ENCODE data around the gene TRANK1.
"Not testable (repeated sequence)": the region's sequence is repeated elsewhere in the genome, so short reads cannot be mapped to it uniquely, and the experiment has no call there.

The TRANK1 gene

DNA sequence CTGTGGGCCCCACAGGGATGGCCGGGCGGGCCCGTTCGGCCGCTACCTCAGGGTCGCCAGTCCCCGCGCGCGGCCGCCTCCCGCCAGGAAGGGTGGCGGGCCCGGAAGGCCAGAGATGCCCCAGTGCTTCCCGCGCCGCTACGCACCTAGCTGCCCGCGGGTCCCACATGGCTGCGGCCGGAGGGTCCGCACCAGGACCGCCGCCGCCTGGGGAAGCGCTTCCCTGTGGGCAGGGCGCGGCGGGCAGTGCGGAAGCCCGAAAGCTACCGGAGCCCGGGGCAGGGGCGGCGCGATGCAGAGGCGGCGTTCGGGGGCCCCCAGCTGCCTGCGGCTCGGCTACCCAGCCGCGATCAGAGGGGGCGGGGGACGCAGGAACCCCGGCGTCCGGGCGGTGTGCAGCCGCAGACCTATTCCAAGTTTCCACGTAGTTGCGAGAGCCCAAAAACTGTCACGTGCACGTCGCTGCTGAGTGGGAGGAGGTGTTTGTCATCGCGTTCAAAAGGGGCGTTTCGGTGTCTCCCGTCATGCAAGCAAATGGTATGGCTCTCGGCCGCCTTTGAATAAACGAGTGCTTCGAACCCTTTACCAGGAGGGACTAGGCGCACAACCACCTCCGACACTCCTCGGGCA, at the start of gene TRANK1:
TSS of gene TRANK1 (minus strand) at position 414 of the 630 bp plus-strand sequence. CDS start at position 169, 245 bp downstream.
- no peak for DNase-seq

DNA sequence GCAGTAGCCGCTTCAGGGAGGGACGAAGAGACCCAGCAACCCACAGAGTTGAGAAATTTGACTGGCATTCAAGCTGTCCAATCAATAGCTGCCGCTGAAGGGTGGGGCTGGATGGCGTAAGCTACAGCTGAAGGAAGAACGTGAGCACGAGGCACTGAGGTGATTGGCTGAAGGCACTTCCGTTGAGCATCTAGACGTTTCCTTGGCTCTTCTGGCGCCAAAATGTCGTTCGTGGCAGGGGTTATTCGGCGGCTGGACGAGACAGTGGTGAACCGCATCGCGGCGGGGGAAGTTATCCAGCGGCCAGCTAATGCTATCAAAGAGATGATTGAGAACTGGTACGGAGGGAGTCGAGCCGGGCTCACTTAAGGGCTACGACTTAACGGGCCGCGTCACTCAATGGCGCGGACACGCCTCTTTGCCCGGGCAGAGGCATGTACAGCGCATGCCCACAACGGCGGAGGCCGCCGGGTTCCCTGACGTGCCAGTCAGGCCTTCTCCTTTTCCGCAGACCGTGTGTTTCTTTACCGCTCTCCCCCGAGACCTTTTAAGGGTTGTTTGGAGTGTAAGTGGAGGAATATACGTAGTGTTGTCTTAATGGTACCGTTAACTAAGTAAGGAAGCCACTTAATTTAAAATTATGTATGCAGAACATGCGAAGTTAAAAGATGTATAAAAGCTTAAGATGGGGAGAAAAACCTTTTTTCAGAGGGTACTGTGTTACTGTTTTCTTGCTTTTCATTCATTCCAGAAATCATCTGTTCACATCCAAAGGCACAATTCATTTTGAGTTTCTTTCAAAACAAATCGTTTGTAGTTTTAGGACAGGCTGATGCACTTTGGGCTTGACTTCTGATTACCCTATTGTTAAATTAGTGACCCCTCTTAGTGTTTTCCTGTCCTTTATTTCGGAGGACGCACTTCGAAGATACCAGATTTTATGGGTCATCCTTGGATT, 48.8 kb upstream of the TRANK1 start, which contains the start of gene MLH1:
TSS of gene MLH1 (plus strand) at position 193 of the 958 bp plus-strand sequence. CDS start at position 223, 30 bp downstream.
- DNase-seq = no peak

DNA sequence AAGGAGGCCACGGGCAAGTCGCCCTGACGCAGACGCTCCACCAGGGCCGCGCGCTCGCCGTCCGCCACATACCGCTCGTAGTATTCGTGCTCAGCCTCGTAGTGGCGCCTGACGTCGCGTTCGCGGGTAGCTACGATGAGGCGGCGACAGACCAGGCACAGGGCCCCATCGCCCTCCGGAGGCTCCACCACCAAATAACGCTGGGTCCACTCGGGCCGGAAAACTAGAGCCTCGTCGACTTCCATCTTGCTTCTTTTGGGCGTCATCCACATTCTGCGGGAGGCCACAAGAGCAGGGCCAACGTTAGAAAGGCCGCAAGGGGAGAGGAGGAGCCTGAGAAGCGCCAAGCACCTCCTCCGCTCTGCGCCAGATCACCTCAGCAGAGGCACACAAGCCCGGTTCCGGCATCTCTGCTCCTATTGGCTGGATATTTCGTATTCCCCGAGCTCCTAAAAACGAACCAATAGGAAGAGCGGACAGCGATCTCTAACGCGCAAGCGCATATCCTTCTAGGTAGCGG, 48.0 kb upstream of the TRANK1 start, which contains the start of gene EPM2AIP1:
TSS of gene EPM2AIP1 (minus strand) at position 326 of the 520 bp plus-strand sequence. CDS start at position 272, 54 bp downstream.
- no peak for DNase-seq

DNA sequence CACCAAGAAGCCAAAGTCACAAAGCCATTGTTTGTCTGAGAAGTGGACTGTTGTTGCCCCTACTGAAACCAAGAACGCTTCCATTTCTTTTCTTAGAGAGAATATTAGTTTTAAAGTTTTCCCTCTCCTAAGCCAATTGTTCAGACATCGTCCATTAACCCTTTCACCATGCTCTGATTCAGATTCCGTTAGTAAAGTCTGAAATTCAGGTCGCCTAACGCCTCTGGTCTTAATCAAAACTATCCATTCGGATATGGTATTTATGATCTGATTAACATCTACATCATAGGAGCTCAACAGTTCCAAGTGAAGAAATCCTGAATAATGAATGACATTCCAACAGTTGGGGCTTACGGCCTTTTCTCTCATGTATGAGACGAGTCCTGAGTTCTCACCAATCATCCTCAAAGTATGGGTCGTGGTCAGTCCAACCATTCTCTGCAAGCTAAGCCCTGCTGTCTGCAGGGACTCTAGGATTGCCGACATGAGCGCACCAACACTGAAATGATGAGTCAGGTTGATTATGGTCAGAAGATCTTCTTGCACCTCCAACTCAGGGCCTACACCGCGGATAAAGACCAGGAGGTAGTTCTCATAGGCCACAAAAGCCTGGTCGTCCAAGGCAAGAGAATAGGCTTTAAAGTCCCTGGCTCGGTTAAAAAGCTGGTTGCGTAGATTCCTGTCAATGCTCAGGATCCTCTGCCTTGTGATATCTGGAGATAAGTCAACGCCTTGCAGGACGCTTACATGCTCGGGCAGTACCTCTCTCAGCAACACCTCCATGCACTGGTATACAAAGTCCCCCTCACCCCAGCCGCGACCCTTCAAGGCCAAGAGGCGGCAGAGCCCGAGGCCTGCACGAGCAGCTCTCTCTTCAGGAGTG, 47.3 kb upstream of the TRANK1 start:
- DNase-seq = no peak

DNA sequence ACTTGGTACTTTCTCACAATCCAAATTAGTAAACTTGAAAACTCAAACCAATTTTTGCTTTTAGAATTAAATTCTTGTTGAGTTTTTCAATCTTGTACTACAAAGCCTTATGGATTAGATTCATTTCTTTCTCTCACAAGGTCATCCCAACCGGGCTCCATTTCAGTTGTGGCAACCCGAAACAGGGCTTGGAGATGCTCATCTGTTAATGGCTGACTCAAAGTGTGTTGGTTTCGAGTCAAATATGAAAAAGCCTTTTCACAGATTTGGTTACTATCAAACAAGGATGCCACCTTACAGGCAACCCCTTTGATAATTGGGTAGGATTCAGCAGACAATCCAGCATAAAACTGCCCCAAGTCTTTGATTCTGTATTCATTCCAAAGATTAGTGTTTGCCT, 46.3 kb upstream of the TRANK1 start:
- no peak for DNase-seq

DNA sequence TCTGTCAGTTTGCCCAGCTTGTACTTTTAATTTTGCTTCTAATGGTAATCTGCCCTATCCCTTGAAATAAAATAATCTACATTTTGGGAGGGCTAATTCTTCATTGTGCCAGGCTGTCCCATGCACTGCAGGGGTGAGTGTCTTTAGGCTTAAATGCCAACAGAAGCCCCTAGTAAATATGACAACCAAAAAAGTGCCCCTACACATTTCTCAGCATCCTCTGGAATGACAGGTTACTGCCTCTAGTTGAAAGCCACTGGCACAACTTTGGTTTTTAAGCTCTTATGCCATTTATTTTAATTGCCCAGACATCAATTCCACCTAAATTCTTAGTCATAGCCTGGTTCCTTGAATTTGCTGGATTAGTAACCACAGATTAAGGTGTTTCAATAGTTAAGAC, 44.7 kb upstream of the TRANK1 start:
- DNase-seq = no peak

DNA sequence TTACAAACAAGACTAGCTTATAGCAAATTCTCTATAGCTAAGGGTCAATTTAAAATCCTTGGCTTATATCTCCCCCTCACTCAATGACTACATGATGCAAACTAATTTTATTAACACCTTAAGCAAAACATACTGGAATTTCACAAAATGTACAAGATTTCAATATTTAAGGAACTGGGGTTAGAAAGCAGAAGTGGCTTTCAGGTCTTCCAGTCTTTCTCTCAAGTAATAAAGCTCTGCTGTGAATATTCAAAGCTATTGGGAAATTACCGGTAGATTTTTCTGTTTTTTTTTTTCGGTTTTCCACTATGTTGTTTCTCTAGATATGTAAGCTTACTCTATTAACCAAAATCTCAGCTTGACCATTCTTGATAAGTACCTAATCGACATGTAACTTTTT, 44.2 kb upstream of the TRANK1 start:
- no peak for DNase-seq

DNA sequence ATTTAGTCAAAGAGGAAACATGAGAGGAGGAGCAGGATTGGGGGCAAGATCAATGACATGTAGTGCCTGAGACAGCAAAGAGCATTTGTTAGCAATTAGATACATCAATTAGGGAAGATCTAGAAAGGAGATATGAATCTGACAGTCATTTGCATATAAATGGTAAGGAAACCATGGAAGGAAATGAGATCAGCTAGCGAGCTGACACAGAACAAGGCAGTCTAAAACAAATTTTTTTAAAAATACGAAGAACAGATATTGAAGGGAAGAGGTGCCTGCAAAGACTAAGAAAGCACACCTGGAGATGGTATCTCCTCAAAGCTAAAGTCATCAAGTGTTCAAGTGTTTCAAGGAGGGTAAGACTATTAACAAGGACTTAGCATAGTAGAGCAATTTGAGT, 43.5 kb upstream of the TRANK1 start:
- DNase-seq = no peak

DNA sequence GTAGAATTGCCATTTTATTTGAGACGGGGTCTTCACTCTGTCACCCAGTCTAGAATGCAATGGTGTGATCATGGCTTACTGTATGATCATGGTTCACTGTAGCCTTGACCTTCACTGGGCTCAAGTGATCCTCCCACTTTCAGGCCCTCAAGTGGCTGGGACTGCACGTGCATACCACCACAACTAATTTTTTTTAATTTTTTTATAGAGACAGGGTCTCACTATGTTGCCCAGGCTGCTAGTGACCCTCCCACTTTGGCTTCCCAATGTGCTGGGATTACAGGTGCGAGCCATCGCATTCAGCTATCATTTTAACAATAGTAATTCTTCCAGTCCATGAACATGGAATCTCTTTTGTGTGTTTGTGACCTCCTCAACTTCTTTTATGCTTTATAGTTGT, 36.2 kb upstream of the TRANK1 start:
- no peak for DNase-seq

DNA sequence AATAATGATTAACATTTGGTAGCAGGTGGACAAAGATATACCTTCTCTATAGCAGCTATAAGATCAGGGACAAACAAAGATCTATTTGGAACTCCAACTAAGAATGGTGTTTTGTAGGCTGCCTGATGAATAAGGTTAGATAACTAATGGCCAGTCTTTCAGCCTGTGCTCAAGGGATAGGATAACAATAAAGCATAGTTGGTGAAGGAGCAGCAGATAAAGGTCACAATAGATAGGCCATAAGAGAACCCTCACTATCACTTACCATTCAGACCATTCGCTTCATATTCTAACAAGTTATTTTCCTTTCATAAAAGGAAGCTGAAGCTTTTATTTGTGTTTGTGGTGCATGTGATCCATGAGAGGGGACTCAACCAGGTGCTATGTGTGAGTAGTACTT, 28.3 kb upstream of the TRANK1 start:
- DNase-seq = no peak

DNA sequence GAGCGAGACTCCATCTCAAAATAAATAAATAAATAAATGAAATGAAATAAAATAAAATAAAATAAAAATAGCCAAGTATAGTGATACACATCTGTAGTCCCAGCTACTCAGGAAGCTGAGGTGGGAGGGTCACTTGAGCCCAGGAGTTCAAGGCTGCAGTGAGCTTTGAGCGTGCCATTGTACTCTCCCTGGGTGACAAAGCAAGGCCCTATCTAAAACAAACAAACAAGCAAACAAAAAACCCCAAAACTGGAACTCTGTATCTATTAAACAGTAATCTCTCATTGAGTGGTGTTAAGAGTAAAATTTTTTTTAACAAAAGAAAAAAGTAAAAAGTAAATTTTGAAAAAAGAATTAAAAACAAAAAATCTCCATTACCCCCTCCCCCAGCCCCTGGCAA, 27.3 kb upstream of the TRANK1 start:
- no peak for DNase-seq

DNA sequence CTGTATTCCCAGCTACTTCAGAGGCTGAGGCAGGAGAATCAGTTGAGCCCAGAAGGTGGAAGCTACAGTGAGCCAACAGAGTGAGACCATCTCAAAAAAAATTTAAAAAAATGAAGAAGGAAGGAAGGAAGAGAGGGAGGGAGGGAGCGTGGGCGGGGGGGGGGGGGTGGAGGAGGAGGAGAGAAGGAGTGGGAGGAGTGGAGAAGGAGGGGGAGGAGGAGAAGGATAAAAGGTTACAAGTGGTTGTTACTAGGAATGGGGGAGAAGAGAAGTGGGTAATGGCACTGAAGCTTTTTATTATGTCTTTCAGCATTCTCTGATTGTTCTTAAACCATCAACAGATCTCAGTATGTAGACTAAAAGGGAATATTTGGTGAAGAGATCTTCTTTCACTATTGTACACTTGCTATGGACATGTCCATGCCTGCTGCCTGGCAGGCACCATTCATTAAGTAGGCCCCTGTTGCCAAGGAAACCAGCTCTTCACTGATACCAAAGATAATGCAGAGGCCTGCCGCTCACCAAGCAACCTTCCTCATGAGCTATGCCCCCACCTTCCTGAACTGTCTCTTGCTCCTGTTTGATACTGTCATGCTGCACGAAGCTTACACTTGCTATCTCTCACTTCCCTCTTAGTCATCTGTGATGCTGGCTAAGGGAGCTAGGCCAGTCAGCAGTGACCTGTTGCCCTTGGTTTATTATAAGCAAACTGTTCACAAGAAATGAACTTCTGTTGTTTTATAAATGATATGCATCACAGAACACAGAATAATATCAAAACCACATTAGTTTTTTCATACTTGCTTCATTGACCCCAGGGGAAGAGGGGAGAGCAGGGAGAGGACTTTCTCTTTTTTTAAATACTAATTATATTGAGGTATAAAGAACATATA, 24.9 kb upstream of the TRANK1 start:
- no peak for DNase-seq

DNA sequence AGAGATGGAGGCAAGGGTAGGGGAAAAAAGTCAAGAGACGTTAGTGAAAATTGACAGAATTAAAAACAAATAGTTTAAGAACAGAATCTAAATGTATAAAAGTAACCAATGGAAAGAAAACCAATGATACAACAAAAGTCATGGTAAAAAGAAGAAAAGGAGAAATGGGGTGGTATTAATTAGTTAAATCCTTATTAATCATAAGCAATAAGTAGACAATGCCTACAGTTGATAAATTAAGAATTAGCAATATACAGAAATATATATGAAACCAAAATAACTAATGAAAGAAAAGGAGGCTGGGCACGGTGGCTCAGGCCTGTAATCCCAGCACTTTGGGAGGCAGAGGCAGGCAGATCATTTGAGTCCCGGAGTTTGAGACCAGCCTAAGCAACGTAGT, 24.2 kb upstream of the TRANK1 start:
- DNase-seq = no peak

DNA sequence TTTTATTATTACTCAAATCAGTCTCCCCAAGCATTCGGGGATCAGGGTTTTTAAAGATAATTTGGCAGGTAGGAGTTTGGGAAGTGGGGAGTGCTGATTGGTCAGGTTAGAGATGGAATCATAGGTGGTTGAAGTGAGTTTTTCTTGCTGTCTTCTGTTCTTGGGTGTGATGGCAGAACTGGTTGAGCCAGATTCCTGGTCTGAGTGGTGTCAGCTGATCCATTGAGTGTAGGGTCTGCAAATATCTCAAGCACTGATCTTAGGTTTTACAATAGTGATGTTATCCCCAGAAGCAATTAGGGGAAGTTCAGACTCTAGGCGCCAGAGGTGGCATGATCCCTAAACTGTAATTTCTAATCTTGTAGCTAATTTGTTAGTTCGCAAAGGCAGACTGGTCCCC, 20.6 kb upstream of the TRANK1 start:
- no peak for DNase-seq

DNA sequence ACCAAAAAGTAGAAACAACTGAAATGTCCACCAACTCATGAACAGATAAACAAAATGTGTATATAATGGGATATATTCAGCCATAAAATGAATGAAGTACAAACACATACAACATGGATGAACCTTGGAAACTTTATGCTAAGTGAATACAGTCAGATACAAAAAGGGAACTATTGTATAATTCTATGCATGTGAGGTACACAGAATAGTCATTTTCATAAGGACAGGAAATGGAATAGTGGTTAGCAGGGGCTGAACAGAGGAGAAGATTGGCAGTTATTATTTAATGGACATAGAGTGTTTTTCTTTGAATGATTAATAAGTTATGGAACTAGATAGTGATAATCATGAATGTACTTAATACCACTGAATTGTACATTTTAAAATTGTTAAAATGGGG, 20.0 kb upstream of the TRANK1 start:
- no peak for DNase-seq

DNA sequence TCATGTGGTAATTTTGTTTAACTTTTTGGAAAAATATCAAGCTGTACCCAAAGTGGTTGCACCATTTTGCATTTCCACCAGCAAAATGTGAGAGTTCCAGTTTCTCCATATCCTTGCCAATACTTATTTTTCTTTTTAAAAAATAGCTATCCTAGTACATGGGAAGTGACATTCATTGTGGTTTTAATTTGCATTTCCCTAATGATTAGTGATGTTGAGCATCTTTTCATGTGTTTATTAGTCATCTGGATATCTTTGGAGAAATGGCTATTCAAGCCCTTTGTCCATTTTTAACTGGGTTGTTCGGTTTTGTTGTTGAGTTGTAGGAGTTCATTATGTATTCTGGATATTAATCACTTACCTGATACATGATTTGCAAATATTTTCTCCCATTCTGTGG, 19.5 kb upstream of the TRANK1 start:
- no peak for DNase-seq

DNA sequence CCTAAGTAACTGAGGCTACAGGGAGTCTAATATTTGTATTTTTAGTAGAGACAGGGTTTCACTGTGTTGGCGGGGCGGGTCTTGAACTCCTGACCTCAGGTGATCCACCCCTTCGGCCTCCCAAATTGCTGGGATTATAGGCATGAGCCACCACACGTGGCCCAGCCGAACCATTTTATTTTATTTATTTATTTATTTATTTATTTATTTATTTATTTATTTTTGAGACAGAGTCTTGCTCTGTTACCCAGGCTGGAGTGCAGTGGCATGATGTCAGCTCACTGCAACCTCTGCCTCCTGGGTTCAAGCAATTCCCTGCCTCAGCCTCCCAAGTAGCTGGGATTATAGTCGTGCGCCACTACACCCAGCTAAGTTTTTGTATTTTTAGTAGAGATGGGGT, 18.2 kb upstream of the TRANK1 start:
- not testable (repeated sequence) for DNase-seq

DNA sequence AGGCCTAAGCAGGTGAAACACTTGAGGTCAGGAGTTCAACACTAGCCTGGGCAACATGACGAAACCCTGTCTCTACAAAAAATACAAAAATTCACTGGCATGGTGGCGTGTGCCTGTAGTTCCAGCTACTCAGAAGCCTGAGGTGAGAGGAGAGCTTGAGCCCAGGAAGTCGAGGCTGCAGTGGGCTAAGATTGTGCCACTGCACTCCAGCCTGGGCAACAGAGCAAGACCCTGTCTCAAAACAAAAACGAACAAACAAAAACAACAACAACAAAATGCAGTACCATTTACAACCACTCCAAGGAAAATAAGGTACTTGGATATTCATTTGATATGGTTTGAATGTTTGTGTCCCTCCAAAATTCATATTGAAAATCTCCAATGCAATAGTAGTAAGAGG, 15.6 kb upstream of the TRANK1 start:
- DNase-seq = no peak

DNA sequence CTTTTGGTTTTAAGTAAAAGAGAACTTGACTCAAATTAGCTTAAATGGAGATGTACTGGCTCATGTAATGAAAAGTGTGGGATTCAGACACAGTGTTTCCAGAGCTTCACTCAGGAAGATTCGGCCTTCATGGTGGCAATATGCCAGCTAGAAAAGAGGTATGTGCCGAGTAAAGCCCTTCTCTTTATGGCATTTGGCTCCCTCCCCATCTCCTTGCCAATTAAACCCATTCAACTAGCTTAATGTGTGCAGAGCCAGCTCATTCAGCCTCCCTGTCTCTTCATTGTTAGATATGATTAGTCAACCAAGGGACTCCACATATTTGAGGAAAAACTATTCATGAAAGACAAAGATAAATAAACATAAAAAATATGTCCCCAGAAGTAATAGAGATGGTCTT, 15.0 kb upstream of the TRANK1 start:
- peak; percentile 57 for DNase-seq

DNA sequence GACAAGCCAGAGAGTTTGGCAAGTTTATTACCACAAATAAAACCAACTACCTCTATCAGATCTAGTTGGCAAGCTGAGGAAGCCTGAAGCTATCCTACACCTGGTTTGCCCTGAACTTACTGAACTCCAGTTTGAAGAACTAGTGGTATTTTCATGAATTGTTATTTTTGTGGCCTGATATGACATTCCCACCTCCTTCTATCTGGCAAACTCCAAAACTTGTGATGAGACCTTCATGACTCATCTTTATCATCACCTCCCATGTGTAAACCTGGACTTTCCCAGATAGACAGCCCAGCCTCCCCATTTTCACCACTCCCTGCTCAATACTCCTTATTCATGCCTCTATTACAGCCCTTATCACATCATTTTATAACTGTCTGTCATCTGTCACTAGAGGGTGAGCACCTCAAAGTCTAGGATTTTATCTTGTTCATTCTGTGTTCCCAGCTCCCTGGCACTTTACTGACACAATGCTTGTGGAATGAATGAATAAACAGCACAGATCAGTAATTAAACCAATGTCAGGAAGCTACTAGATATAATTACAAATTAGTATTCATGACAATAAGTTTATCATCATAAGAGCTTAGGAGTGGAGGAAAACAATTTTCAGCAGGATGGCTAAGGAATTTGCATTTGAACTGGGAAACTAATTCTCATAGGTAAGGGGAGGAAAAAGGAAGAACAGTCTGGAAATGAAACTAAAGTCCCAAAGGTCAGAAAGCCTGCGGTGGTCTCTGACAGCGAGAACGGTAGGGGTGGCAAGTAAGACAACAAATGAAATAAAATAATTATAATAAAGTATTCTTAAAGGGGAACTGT, 13.2 kb upstream of the TRANK1 start:
- DNase-seq = no peak

DNA sequence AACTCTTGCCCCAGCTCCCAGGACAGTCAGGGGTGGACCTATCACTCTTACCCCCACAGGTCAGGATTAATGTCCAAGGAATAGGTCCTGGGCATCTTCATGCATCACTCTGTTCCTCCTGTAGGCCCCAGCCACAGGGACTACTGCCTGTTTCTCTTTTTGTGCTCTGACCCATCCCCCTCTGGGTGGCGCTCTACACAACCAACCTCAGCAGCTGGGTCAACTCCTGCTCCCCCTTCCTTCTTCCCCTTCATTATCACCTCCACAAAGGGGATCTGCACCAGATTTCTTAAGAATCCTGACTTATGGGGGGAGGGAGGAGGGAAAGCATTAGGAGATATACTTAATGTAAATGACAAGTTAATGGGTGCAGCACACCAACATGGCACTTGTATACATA, 12.2 kb upstream of the TRANK1 start:
- DNase-seq = no peak

All from NCI-H446 treated with DMSO at 0.1 percent for 48 hours (cell line).